HepG2 (cell line): ENCODE data around the gene MCAM.

ENCODE experiments used
- PHF8 ChIP-seq: sonication (generic); formaldehyde crosslinking; IDR thresholded peaks from 2 replicates; pipeline ENCODE4 v1.5.0; 2020; ENCODE audit warnings: missing genetic modification reagents
- POLR2A ChIP-seq, 2 experiments: IDR thresholded peaks; 2 replicates each; pipeline ENCODE4 v1.6.1; 2011; ENCODE audit warnings: low read depth in 2 of 2, low read length in 2 of 2, mild to moderate bottlenecking in 1 of 2, moderate library complexity in 1 of 2; ENCODE audit not compliant: insufficient read depth in 1 of 2
- TAF1 ChIP-seq: sonication (generic); formaldehyde crosslinking; IDR thresholded peaks from 2 replicates; pipeline ENCODE4 v1.4.0; 2020; ENCODE audit warnings: missing genetic modification reagents
- ZKSCAN1 ChIP-seq: fragments of 150-350 bp; IDR thresholded peaks from 2 replicates; pipeline ENCODE4 v1.6.1; 2014; ENCODE audit warnings: low read length

DNA sequence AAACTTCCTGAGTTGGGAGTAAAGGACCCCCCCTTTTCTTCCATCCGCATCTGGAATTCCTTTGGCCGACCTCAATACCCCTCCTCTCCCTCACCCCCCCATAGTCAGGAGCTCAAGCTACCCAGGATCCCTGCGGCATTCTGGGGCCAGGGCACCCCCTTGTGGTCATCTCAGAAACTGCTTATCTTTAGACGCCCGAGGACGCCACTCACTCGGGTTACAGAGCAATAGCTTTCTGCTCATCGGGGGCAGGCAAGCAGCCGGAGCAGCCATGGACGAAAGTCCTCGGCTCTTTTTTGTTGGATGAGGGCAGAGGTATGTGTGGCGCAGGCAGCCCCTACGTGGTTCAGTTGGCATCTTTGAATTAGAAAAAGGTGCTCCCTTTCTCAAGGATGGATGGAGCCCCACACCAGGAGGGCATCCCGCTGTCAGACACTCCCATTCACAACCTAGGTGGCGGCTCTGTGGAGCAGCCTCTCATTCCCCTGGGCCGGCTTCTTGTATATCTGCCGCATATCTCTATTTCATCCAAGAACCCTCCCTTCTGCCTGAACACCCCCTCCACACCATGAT is 21.5 kb upstream of the MCAM start:
- TF ChIP-seq ZKSCAN1 (no peak), PHF8 (CRISPR knock-in tag) (no peak), TAF1 (CRISPR knock-in tag) (no peak), POLR2A (IDR thresholded peaks at IDR 0.05; ENCODE audit: insufficient read depth in 1 of 2, low read depth in 2 of 2, low read length in 2 of 2) (no peak)
